Karpas-422 (cell line): ENCODE data around the gene ETV3L. TPM values are rescaled to one million over a fixed set of nuclear protein-coding genes. Genes with fewer than 3 reads are reported as not detected.

ENCODE experiments used
- DNase-seq: peaks from one replicate; pipeline ENCODE4 v3.0.0-alpha.2; 2015
- H2AFZ ChIP-seq: fragments of 200-600 bp; sonication (generic); 2 replicates; pipeline ENCODE4 v1.6.1; 2014; ENCODE audit warnings: antibody characterized with exemption, low read length, mixed read lengths
- H3K27ac ChIP-seq: fragments of 200-600 bp; sonication (generic); 2 replicates; pipeline ENCODE4 v1.5.1; 2014; ENCODE audit warnings: mild to moderate bottlenecking, low read length, moderate library complexity
- H3K27me3 ChIP-seq: fragments of 200-600 bp; sonication (generic); 2 replicates; pipeline ENCODE4 v1.6.1; 2014; ENCODE audit warnings: low read length, mixed read lengths
- H3K36me3 ChIP-seq: fragments of 200-600 bp; sonication (generic); 2 replicates; pipeline ENCODE4 v1.6.1; 2014; ENCODE audit warnings: low read length, mixed read lengths; ENCODE audit not compliant: insufficient read depth
- H3K4me1 ChIP-seq: fragments of 200-600 bp; sonication (generic); 2 replicates; pipeline ENCODE4 v1.6.1; 2014; ENCODE audit warnings: mild to moderate bottlenecking, low read length, mixed read lengths
- H3K4me2 ChIP-seq: fragments of 200-600 bp; sonication (generic); 2 replicates; pipeline ENCODE4 v1.6.1; 2014; ENCODE audit warnings: low read length, low read depth, mild to moderate bottlenecking; ENCODE audit not compliant: poor library complexity, severe bottlenecking
- H3K4me3 ChIP-seq: fragments of 200-600 bp; sonication (generic); 2 replicates; pipeline ENCODE4 v1.5.1; 2014; ENCODE audit warnings: mild to moderate bottlenecking, antibody characterized with exemption, low read length, mixed read lengths
- H3K79me2 ChIP-seq: fragments of 200-600 bp; sonication (generic); 2 replicates; pipeline ENCODE4 v1.6.1; 2014; ENCODE audit warnings: mild to moderate bottlenecking, low read length, mixed read lengths
- H3K9ac ChIP-seq: fragments of 200-600 bp; sonication (generic); 2 replicates; pipeline ENCODE4 v1.6.0; 2014; ENCODE audit warnings: low read length
- H3K9me2 ChIP-seq: fragments of 200-600 bp; sonication (generic), shearing (Covaris generic); replicated peaks from 2 replicates; pipeline ENCODE4 v1.6.0; 2014; ENCODE audit warnings: mild to moderate bottlenecking, low read length, moderate library complexity; ENCODE audit not compliant: insufficient read depth
- H3K9me3 ChIP-seq: fragments of 300-700, 200-600 bp; sonication (generic); 2 replicates; pipeline ENCODE4 v1.6.1; 2014; ENCODE audit warnings: low read length, mixed read lengths
- H4K20me1 ChIP-seq: fragments of 200-600 bp; sonication (generic); 2 replicates; pipeline ENCODE4 v1.6.1; 2014; ENCODE audit warnings: mild to moderate bottlenecking, antibody characterized with exemption, low read length, low read depth; ENCODE audit not compliant: insufficient read depth
- total RNA-seq: library from RNA; depleted of rRNA; stranded (reverse); fragments of >200 nt; shearing (Covaris generic); gene quantifications from 2 replicates; pipeline ENCODE4 v1.2.3, GENCODE V29; 2014; ENCODE audit warnings: low replicate concordance

The ETV3L gene
- total RNA-seq, 1 experiment from 2014 or later, result not detected

DNA sequence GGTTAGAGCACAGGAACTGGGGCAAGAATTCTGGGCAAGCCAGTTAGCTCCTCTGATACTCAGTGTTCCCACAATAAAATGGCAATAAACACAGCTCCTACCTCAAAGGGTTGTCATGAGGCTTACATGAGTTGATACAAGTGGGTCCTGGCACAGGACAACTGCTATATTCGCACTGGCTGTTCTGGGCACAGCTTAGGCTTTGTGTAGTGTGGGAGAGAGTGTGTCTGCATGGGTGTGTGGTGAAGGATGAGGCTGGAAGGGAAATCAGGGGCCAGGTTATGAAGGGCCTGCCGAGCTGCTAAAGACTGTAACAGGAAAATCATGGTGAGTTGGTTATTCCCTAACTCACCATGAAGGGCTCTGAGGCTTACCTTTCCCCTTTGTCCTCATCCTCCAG, 19.8 kb upstream of the ETV3L start:
- Histone ChIP-seq H3K36me3 (no peaks in the 10 kb centered on the region), H2AFZ (no peak overlapping the region), H4K20me1 (no peaks in the 10 kb centered on the region; the same call in 1 of the 2 replicates), H3K27me3 (no peaks in the 10 kb centered on the region), H3K4me2 (no peak overlapping the region), H3K9me3 (no peaks in the 10 kb centered on the region), H3K9me2 (no peaks in the 10 kb centered on the region), H3K4me1 (peaks cover 9% of the 10 kb centered on the region), H3K79me2 (no peaks in the 10 kb centered on the region), H3K4me3 (no peak overlapping the region), H3K27ac (no peak overlapping the region), H3K9ac (no peak overlapping the region)
- DNase-seq, result no peak

DNA sequence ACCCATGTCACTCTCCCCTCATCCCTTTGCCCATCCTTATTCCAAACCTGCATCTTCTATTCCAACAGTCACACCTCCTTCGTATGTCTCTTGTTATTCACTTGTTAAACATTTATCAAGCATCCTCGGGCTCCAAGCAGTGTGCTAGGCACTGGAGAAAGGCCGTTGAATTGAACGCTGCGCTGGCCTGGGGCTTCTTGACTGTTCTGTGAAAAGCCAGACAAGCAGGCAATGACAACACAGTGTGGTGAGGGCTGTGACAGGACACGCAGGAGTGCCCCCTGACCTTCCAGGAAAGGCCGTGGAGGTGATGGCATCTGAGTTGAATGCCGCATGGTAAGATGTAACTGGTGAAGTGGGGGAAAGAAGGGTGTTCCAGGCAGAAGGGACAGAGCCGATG, 19.4 kb upstream of the ETV3L start:
- Histone ChIP-seq H3K9me2 (no peaks in the 10 kb centered on the region), H3K4me1 (peaks cover 9% of the 10 kb centered on the region)

DNA sequence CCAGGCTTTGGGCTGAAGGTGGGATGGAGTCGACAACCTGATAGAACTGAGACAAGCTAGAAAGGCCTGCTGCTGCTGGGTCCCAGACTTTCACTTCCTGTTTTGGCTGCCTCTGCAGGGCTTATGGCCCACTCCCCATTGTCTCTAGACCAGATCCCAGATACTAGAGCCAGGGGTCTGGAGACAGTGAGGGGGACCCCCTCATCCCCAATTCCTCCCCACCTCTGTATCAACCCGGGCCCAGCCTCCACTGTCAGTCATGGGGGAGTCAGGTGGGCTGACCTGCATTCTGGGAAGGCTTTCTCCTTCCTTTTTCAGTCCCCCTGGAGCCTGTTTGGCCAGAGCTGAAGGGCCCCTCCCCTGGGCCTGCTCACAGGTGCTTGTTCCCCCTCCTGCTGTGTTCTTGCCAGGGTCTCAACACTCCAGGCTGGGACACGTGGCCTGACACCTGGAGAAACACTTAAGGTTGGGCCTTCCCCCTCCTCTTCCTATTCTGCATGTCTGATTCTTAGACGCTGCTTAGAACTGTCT, 18.0 kb upstream of the ETV3L start:
- no peak overlapping the region for H3K27ac ChIP-seq
- no peak overlapping the region for H2AFZ ChIP-seq
- peaks cover 9% of the 10 kb centered on the region for H3K4me1 ChIP-seq
- no peak overlapping the region for H3K9ac ChIP-seq
- no peak overlapping the region for H3K4me3 ChIP-seq
- H3K79me2 ChIP-seq, result no peaks in the 10 kb centered on the region
- no peaks in the 10 kb centered on the region for H3K9me2 ChIP-seq
- no peaks in the 10 kb centered on the region for H3K27me3 ChIP-seq
- H3K36me3 ChIP-seq, result no peaks in the 10 kb centered on the region
- peak; percentile 69 for DNase-seq
- H3K9me3 ChIP-seq, result no peaks in the 10 kb centered on the region
- no peaks in the 10 kb centered on the region; the same call in 1 of the 2 replicates for H4K20me1 ChIP-seq
- no peak overlapping the region for H3K4me2 ChIP-seq

More for the DNA sequence above, 19.4 kb upstream of the ETV3L start:
- H3K79me2 ChIP-seq, result no peaks in the 10 kb centered on the region
- H3K9me3 ChIP-seq, result no peaks in the 10 kb centered on the region
- no peaks in the 10 kb centered on the region for H3K36me3 ChIP-seq
- H4K20me1 ChIP-seq, result no peaks in the 10 kb centered on the region; the same call in 1 of the 2 replicates
- no peak overlapping the region for H3K4me3 ChIP-seq
- no peak overlapping the region for H3K27ac ChIP-seq
- H3K4me2 ChIP-seq, result no peak overlapping the region
- no peak overlapping the region for H2AFZ ChIP-seq
- H3K9ac ChIP-seq, result no peak overlapping the region
- no peaks in the 10 kb centered on the region for H3K27me3 ChIP-seq
- no peak for DNase-seq

DNA sequence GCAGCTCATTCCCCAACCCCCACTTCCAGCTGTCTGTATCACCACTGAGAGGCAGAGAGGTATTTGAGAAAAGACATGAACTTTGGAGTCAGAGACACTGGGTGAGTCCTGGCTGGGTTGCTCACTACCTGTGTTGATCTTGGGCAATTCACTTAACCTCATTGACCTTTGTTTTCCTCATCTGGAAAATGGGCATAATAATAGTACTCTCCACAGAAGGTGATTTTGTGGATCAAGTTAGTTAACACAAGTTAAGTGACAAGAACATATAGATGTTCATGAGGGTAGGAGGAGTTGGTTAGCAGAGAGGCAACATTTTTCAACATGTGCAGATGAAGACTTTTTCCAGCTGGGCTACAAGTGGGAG, 17.1 kb upstream of the ETV3L start:
- Histone ChIP-seq H3K9ac (no peak overlapping the region), H3K4me1 (peaks cover 9% of the 10 kb centered on the region), H4K20me1 (no peaks in the 10 kb centered on the region; the same call in 1 of the 2 replicates), H3K27me3 (no peaks in the 10 kb centered on the region), H3K27ac (no peak overlapping the region), H3K79me2 (no peaks in the 10 kb centered on the region), H3K4me2 (no peak overlapping the region), H3K9me3 (no peaks in the 10 kb centered on the region), H3K4me3 (no peak overlapping the region), H3K36me3 (no peaks in the 10 kb centered on the region), H2AFZ (no peak overlapping the region), H3K9me2 (no peaks in the 10 kb centered on the region)
- no peak for DNase-seq

DNA sequence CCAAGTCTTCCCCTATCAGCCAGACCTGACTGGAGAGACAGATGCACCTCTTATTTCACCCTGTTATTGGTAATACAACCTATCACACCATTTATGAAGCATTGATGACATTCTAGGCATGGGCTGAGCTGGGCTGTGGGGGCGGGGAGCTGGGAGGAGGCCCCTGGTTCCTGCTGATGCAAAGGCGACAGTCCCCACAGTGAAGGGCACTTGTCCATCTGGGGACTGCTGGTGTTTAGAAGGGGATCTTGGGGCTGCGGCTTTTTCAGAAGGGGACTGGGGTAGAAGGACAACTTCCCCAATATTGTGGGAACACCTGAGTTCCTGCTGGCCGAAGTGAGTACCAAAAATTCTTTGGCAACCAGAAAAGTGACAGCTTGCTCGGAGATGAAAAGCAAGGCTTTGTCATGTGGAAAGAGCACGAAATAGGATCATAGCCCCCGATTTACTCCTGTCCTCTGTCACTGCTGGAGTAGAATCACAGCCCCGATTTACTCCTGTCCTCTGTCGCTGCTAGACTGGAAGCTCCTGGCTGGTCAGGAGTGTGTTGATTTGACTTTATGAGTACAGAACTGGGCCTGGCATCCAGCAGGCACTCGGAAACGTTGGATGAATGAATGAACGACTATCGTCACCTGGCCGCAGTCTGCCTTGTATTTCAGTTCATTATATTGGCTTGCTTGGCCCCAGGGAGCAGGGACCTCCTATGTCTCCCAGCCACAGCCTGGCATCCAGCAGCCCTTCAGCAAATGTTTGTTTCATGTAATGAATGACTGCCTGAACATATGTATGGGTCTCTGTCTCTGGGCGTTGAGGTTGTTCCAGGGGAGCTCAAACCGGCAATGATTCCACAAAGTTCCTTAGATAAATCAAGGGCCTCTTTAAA, 16.5 kb upstream of the ETV3L start:
- H3K9me2 ChIP-seq, result no peaks in the 10 kb centered on the region
- no peaks in the 10 kb centered on the region for H3K27me3 ChIP-seq
- no peaks in the 10 kb centered on the region; the same call in 1 of the 2 replicates for H4K20me1 ChIP-seq
- peaks cover 9% of the 10 kb centered on the region for H3K4me1 ChIP-seq
- no peak overlapping the region for H3K27ac ChIP-seq
- H3K79me2 ChIP-seq, result no peaks in the 10 kb centered on the region
- H3K9ac ChIP-seq, result no peak overlapping the region
- H3K4me3 ChIP-seq, result no peak overlapping the region
- H3K4me2 ChIP-seq, result no peak overlapping the region
- H3K36me3 ChIP-seq, result no peaks in the 10 kb centered on the region
- no peaks in the 10 kb centered on the region for H3K9me3 ChIP-seq
- DNase-seq, result no peak
- no peak overlapping the region for H2AFZ ChIP-seq

DNA sequence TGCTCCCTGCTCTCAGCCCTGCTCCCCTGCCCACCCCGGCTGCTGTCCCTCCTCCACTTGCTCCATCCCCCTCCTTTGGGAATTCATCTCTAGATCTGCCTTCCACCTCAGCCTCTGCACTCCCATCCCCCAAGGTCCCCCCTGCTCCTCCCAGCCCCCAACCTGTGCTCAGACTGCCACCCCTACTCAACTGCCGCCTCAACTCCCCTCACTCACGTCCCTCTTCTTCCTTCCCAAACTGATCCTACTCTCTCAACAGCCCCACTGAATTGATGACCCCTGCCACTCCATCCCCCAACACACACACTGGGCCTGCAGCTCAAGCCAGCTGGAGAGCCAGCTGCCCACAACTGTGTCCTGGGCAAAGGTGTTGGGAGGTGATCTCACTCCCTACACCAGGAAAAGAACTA, 15.8 kb upstream of the ETV3L start:
- Histone ChIP-seq H3K79me2 (no peaks in the 10 kb centered on the region), H3K36me3 (no peaks in the 10 kb centered on the region), H3K4me2 (no peak overlapping the region), H3K9me3 (no peaks in the 10 kb centered on the region), H3K27me3 (no peaks in the 10 kb centered on the region), H3K27ac (no peak overlapping the region), H3K9ac (no peak overlapping the region), H3K4me1 (peaks cover 9% of the 10 kb centered on the region), H4K20me1 (no peaks in the 10 kb centered on the region), H3K4me3 (no peak overlapping the region), H3K9me2 (no peaks in the 10 kb centered on the region), H2AFZ (no peak overlapping the region)
- no peak for DNase-seq

DNA sequence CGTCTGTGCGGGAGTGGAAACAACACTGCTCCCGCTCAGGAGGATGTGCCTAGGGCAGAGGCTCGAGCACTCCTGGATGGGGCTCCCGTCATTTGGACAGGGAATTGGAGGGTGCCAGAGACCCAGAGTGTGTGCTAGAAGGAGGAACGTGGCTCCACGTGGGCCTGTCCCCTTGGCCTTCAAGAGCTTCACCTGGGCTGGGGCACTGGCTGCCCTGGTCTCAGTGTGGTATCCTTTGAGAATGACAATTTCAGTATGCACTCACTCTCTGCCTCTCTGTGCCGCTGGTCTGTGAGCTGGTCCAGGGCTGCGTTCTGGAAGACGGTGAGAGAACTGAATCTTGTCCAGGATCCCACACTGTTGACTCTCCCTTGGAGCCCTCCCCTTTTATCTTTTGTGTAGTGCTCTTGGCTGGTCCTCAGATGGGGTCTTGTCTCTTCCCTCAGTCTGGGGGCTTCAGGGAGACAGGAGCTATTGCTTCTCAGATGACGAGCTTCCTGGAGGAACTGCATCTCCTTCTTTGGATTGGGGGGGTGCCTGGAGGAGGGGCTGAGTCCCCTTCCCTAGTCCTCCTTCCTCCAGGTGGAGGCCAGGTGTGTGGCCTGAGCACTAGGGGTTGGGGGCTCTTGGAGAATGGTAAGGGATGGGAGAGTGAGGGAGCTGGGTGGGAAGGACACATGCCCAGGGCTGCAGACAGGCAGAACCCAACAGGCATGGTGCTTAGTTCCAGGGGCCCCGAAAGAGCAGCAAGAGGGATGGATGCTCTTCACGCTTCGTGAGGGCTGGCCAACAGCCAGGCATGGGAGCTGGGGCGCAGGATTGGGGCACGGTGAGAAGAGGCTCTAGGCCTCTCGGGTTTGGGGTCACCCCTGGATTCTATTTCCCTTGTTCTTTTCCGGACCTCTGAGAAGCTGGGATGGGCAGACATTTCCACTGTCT, 14.8 kb upstream of the ETV3L start:
- Histone ChIP-seq H3K4me1 (peaks cover 9% of the 10 kb centered on the region), H3K79me2 (no peaks in the 10 kb centered on the region), H3K9me3 (no peaks in the 10 kb centered on the region), H3K36me3 (no peaks in the 10 kb centered on the region), H3K4me3 (no peak overlapping the region), H3K9me2 (no peaks in the 10 kb centered on the region), H3K27me3 (no peaks in the 10 kb centered on the region), H3K27ac (no peak overlapping the region), H4K20me1 (no peaks in the 10 kb centered on the region), H2AFZ (no peak overlapping the region), H3K4me2 (no peak overlapping the region), H3K9ac (no peak overlapping the region)
- DNase-seq, result no peak

DNA sequence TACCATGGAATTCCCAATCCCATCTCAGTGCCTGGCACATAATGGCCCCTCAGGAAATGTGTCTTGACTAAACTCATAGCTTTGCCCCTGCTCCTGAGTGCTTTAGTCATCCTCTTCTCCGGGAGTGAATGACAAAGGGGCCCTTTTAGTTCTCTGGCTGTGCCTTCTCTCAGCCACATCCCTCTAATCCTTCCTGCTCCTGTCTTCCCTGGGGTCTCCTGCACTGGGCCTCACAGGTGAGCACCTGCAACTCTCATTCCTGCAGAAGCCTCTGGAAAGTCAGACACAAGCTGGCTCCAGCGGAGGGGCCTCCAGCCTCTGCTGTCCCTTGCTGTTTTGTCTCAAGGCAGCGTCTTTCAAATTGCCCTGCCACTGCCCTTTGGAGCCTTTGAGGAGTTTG, 14.0 kb upstream of the ETV3L start:
- no peaks in the 10 kb centered on the region for H3K36me3 ChIP-seq
- no peak overlapping the region for H2AFZ ChIP-seq
- no peaks in the 10 kb centered on the region for H3K79me2 ChIP-seq
- no peaks in the 10 kb centered on the region for H3K9me3 ChIP-seq
- no peak overlapping the region for H3K4me2 ChIP-seq
- H3K9ac ChIP-seq, result no peak overlapping the region
- no peaks in the 10 kb centered on the region for H4K20me1 ChIP-seq
- H3K27me3 ChIP-seq, result no peaks in the 10 kb centered on the region
- H3K4me1 ChIP-seq, result peaks cover 9% of the 10 kb centered on the region
- H3K9me2 ChIP-seq, result no peaks in the 10 kb centered on the region
- no peak overlapping the region for H3K4me3 ChIP-seq
- DNase-seq, result no peak
- no peak overlapping the region for H3K27ac ChIP-seq
